OCI-LY3 (cell line): ENCODE results near the gene HOXB6.

Experiments
- H2AFZ ChIP-seq: fragments of 200-600, 300-600 bp; shearing (Covaris generic); 2 replicates; pipeline ENCODE4 v1.6.0; 2014; ENCODE audit warnings: antibody characterized with exemption, low read depth, low read length
- H3K27ac ChIP-seq: fragments of 200-600, 300-600 bp; sonication (generic); 2 replicates; pipeline ENCODE4 v1.5.1; 2014; ENCODE audit warnings: mild to moderate bottlenecking, low read length, moderate library complexity, mixed read lengths
- H3K27me3 ChIP-seq: fragments of 200-600, 300-600 bp; sonication (generic); 2 replicates; pipeline ENCODE4 v1.6.1; 2014; ENCODE audit warnings: low read depth, low read length, mixed read lengths
- H3K36me3 ChIP-seq: fragments of 200-600, 300-600 bp; sonication (generic); replicated peaks from 2 replicates; pipeline ENCODE3; 2014; ENCODE audit warnings: low read depth, low read length, mixed read lengths
- H3K4me1 ChIP-seq: fragments of 300-600, 200-600 bp; sonication (generic); 2 replicates; pipeline ENCODE4 v1.6.1; 2014; ENCODE audit warnings: low read length, mixed read lengths
- H3K4me2 ChIP-seq: fragments of 200-600, 300-600 bp; sonication (generic); 2 replicates; pipeline ENCODE4 v1.6.1; 2014; ENCODE audit warnings: low read length, mixed read lengths
- H3K4me3 ChIP-seq: fragments of 300-600, 200-600 bp; sonication (generic); 2 replicates; pipeline ENCODE4 v1.5.1; 2014; ENCODE audit warnings: antibody characterized with exemption, mild to moderate bottlenecking, low read length, moderate library complexity
- H3K79me2 ChIP-seq: fragments of 300-600, 200-600 bp; shearing (Covaris generic); 2 replicates; pipeline ENCODE4 v1.6.1; 2014; ENCODE audit warnings: mild to moderate bottlenecking, low read length, mixed read lengths
- H3K9ac ChIP-seq: fragments of 300-600, 200-600 bp; shearing (Covaris generic); 2 replicates; pipeline ENCODE4 v1.6.0; 2014; ENCODE audit warnings: mild to moderate bottlenecking, low read length, moderate library complexity
- H3K9me3 ChIP-seq: fragments of 200-600, 300-600 bp; shearing (Covaris generic); 2 replicates; pipeline ENCODE4 v1.6.1; 2014; ENCODE audit warnings: low read length, mixed read lengths; ENCODE audit not compliant: insufficient read depth
- H4K20me1 ChIP-seq: fragments of 200-600, 300-600 bp; sonication (generic); 2 replicates; pipeline ENCODE4 v1.6.1; 2016; ENCODE audit warnings: low read length, mixed read lengths; ENCODE audit not compliant: insufficient read depth
- CTCF ChIP-seq: fragments of 200-600, 300-600 bp; sonication (generic); IDR thresholded peaks from 2 replicates; pipeline ENCODE4 v1.5.1; 2014; ENCODE audit warnings: antibody characterized with exemption, low read length, low read depth
- EZH2phosphoT487 ChIP-seq: fragments of 200-600 bp; shearing (Covaris generic); IDR thresholded peaks from 2 replicates; pipeline ENCODE4 v1.6.1; 2018; ENCODE audit warnings: antibody characterized with exemption, mixed run types, low read depth

HOXB6 gene

DNA sequence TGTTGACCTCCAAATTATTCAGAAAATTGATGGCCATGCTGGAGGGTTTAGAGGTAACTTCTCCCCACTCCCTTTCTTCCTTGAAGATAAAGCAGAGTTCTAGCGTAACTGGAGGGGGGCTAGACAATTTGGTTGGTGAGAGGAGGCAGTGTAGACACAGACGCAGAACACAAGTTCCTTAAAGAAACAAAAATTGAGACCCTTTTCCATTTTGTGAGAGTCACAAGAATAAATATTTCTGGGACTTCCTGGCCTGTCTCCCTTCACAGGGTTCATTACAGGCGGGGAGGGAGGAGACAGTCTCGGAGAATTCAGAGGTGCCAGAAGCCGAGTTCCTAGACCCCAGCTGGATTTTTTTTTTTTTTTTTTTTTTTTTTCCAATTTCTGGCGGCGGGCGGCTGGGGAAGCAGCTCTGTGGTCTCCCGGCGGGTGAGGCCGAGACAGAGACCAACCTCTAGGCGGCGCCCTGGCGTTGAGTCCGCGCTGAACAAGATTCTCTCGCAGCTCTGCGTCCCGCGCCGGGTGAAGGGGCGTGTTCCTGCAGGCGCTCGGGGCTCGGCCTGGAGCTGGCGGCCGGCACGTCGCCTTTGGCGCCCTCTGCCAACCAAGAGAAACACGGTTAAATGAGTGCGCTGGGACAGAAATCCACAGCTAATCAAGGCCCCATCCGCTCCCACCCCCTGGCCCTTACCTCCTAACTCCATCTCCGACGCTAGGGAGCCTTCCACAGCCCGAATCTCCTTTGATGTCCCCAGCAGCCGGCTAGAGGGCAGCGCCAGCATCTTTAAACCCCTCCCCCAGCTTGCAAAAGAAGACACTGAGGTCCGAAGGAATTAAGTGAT is 31.6 kb upstream of the HOXB6 start:
- Histone ChIP-seq H3K36me3 (no peaks in the 10 kb centered on the region), H3K9me3 (no peaks in the 10 kb centered on the region), H3K79me2 (no peaks in the 10 kb centered on the region), H3K9ac (peak overlapping the region; percentile 48), H3K27me3 (peaks cover 23% of the 10 kb centered on the region), H3K4me2 (peak overlapping the region; percentile 93), H3K27ac (no peak overlapping the region), H4K20me1 (no peaks in the 10 kb centered on the region), H2AFZ (peak overlapping the region; percentile 95), H3K4me1 (peaks cover 39% of the 10 kb centered on the region), H3K4me3 (peak overlapping the region; percentile 67)
- TF ChIP-seq EZH2phosphoT487 (no peak), CTCF (peak; percentile 73)

DNA sequence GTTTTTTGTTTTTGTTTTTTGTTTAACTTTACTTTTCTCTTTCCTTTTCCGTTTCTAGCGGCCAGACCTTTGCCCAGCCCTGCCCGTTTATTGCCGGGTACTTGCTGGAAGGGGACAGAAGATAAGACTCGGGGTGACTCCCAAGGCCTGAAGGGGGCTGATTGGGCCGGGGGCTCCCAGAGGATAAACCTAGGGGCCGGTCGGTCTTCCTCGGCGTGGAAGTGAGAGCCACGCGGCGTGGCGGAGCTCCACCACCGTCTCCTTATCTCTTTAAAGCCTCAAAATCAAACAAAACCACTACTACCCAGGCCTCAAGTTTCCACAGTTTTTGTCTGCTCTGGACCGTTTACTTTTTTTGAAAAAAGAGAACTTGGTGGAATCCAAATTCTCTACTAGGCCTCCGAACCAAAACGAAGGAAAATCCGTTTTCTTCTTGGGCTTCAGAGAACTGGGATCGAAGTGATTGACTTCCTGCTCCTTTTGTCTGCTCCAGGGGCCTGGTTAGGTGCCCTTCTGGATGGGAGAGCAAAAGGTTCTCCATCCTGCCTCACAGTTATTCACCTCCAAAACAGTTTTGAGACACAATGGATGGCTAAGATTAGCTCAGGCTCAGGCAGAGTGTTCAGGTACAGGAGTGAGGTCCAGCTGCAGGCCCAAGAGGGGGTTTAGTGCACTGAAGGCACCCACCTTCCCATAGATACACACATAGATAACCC is 29.9 kb upstream of the HOXB6 start:
- peaks cover 41% of the 10 kb centered on the region for H3K4me1 ChIP-seq
- no peaks in the 10 kb centered on the region for H3K79me2 ChIP-seq
- TF ChIP-seq CTCF (no peak), EZH2phosphoT487 (no peak)
- peaks cover 23% of the 10 kb centered on the region for H3K27me3 ChIP-seq
- no peaks in the 10 kb centered on the region for H4K20me1 ChIP-seq
- peak overlapping the region; percentile 19 for H3K27ac ChIP-seq
- 0 out of 2 replicates have a peak overlapping the region, but pooled peaks have one; percentile 67 for H3K4me3 ChIP-seq
- H3K4me2 ChIP-seq, result peak overlapping the region; percentile 93
- no peaks in the 10 kb centered on the region for H3K9me3 ChIP-seq
- peak overlapping the region; percentile 48; the same call in 1 of the 2 replicates for H3K9ac ChIP-seq
- H2AFZ ChIP-seq, result peak overlapping the region; percentile 55
- no peaks in the 10 kb centered on the region for H3K36me3 ChIP-seq

DNA sequence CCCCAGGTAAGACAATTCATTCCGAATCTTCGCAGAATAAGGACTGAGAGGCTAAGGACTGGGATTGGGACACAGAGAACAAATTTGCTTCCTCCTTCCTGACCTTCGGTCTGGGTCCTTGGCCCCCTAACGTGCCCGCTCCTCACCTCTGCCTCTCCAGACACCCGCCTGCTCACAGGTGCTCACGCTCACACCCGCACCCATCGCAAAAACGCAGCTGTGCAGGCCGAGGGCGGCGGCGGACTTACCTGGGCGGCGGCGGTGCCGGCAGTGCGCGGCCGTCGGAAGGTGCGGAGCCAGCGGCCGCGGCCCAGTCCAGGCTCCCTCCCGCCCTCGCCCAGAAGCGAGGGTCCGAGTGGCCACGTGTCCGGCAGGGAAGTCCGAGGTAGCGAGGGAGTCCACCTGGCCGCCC is 28.5 kb upstream of the HOXB6 start:
- Histone ChIP-seq H3K9ac (no peak overlapping the region), H3K4me2 (no peak overlapping the region), H3K27me3 (peaks cover 31% of the 10 kb centered on the region), H3K4me1 (peaks cover 41% of the 10 kb centered on the region), H3K79me2 (no peaks in the 10 kb centered on the region), H3K27ac (no peak overlapping the region), H2AFZ (no peak overlapping the region), H3K36me3 (no peaks in the 10 kb centered on the region), H3K4me3 (no peak overlapping the region), H4K20me1 (no peaks in the 10 kb centered on the region), H3K9me3 (no peaks in the 10 kb centered on the region)
- TF ChIP-seq EZH2phosphoT487 (no peak), CTCF (no peak)

- no peaks in the 10 kb centered on the region for H3K9me3 ChIP-seq
- H4K20me1 ChIP-seq, result no peaks in the 10 kb centered on the region
- H3K4me3 ChIP-seq, result no peak overlapping the region
- H3K27me3 ChIP-seq, result peaks cover 29% of the 10 kb centered on the region
- no peak overlapping the region for H3K27ac ChIP-seq
- H3K36me3 ChIP-seq, result no peaks in the 10 kb centered on the region
- TF ChIP-seq EZH2phosphoT487 (no peak), CTCF (no peak)
- H3K4me1 ChIP-seq, result peaks cover 41% of the 10 kb centered on the region
- no peaks in the 10 kb centered on the region for H3K79me2 ChIP-seq
- peak overlapping the region; percentile 42 for H3K4me2 ChIP-seq
- H2AFZ ChIP-seq, result peak overlapping the region; percentile 34; the same call in 1 of the 2 replicates
- no peak overlapping the region for H3K9ac ChIP-seq
Measured at GRCh38 chr17:48632579-48633265, 27.9 kb upstream of the HOXB6 start.
